ENCODE results near the gene SFR1. TPM values are rescaled to one million over a fixed set of nuclear protein-coding genes. Genes with fewer than 3 reads are reported as not detected.

The SFR1 gene
- polyA plus RNA-seq, 1 donor (not counting 4 experiments of a cell fraction or from before 2014, with no cell fraction given): 10.4 TPM

DNA sequence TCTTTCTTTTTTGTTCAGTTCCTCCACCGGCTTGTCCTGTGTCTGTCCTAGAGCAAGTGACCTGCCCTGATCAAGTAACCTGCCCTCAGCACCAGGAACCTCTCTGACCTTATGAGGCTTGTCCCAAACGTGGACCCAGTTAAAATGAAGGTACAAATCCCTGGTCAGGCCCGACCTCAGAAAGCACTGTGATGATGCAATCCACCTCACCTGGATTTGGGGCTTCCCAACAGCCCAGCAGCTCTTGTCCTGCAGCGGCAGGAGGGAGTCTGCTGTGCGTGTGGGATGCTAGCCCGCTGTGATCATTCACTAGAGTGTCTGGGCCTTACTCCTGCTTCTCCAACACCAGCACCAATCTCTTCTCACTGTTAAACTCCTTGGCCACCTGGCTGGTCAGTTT, 47.5 kb upstream of the SFR1 start:
- H3K9ac ChIP-seq (ENCODE audit: control insufficient read depth, extremely low read depth, insufficient read depth, low read length): no peak overlapping the region
- H3K4me2 ChIP-seq (ENCODE audit: control insufficient read depth, extremely low read depth, insufficient read depth, low read depth, low read length): no peak overlapping the region
- peaks cover 74 to 96% of the 10 kb centered on the region in 2 experiments for H3K36me3 ChIP-seq (ENCODE audit: control insufficient read depth in 2 of 2, extremely low read depth in 1 of 2, insufficient read depth in 2 of 2, low read length in 2 of 2)
- peaks cover 80% of the 10 kb centered on the region for H3K79me2 ChIP-seq (ENCODE audit: control insufficient read depth, insufficient read depth, low read length)
- H3K4me3 ChIP-seq (ENCODE audit: control insufficient read depth in 2 of 3, extremely low read depth in 1 of 3, insufficient read depth in 2 of 3, low read depth in 1 of 3, low read length in 3 of 3): no peak overlapping the region
- no peak overlapping the region for H3K27ac ChIP-seq (ENCODE audit: control insufficient read depth, insufficient read depth, low read length)
- H3K4me1 ChIP-seq (ENCODE audit: control insufficient read depth, extremely low read depth, insufficient read depth, low read length): peaks cover 5% of the 10 kb centered on the region
- dilution Hi-C loops (cut with MboI; ENCODE audit: extremely low pct_ligation_motif_present, low sequenced_read_pairs): no loop called here
- DNase-seq (ENCODE audit: low read depth, low spot score) (no peak), FAIRE-seq (no peak)
- no peaks in the 10 kb centered on the region for H3K27me3 ChIP-seq (ENCODE audit: control insufficient read depth, extremely low read depth, insufficient read depth, low read length)
- H2AFZ ChIP-seq (ENCODE audit: control insufficient read depth, low read length): no peak overlapping the region
- H4K20me1 ChIP-seq (ENCODE audit: control insufficient read depth, extremely low read depth, insufficient read depth, low read length): peaks cover 8% of the 10 kb centered on the region
- TF ChIP-seq, protein P1, sequence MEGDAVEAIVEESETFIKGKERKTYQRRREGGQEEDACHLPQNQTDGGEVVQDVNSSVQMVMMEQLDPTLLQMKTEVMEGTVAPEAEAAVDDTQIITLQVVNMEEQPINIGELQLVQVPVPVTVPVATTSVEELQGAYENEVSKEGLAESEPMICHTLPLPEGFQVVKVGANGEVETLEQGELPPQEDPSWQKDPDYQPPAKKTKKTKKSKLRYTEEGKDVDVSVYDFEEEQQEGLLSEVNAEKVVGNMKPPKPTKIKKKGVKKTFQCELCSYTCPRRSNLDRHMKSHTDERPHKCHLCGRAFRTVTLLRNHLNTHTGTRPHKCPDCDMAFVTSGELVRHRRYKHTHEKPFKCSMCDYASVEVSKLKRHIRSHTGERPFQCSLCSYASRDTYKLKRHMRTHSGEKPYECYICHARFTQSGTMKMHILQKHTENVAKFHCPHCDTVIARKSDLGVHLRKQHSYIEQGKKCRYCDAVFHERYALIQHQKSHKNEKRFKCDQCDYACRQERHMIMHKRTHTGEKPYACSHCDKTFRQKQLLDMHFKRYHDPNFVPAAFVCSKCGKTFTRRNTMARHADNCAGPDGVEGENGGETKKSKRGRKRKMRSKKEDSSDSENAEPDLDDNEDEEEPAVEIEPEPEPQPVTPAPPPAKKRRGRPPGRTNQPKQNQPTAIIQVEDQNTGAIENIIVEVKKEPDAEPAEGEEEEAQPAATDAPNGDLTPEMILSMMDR (optimal IDR thresholded peaks at IDR 0.05 in 1 of 3, IDR thresholded peaks at IDR 0.05 in 1 of 3, conservative IDR thresholded peaks at IDR 0.05 in 1 of 3; ENCODE audit: extremely low read depth in 1 of 3, insufficient read depth in 2 of 3, low read length in 3 of 3): no peak
- no peak for TF ChIP-seq EZH2 (IDR thresholded peaks at IDR 0.05; ENCODE audit: low read length)
- no peaks in the 10 kb centered on the region for H3K9me1 ChIP-seq (ENCODE audit: control insufficient read depth, extremely low read depth, insufficient read depth, low read length)
- H3K9me3 ChIP-seq (ENCODE audit: control insufficient read depth, low read depth, low read length): no peaks in the 10 kb centered on the region

DNA sequence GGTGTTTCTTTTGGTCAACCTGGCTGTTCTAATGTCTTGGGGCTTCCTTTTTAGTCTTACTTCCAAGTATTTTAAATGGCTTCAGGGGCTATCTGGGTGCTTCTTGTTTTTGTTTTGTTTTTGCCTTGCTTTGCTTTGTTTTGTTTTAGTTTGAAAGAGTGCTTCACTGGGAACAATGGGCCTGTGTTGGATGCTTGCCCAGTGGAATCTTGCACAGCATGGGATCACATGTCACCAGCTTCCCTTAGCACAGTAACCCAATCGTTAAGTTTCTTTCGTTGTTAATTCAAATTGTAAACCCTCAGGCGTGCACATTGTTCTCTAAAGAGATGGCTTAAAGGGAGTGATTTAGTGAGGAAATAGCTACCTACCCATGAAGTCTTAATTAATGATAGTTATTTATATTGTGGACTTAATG, 45.2 kb upstream of the SFR1 start:
- no peak for DNase-seq (ENCODE audit: low read depth, low spot score)
- H2AFZ ChIP-seq (ENCODE audit: control insufficient read depth, low read length): no peak overlapping the region
- no peaks in the 10 kb centered on the region for H3K9me1 ChIP-seq (ENCODE audit: control insufficient read depth, extremely low read depth, insufficient read depth, low read length)
- H3K36me3 ChIP-seq (ENCODE audit: control insufficient read depth in 2 of 2, extremely low read depth in 1 of 2, insufficient read depth in 2 of 2, low read length in 2 of 2): peaks cover 54 to 87% of the 10 kb centered on the region in 2 experiments
- no peak overlapping the region for H3K9ac ChIP-seq (ENCODE audit: control insufficient read depth, extremely low read depth, insufficient read depth, low read length)
- peaks cover 77% of the 10 kb centered on the region for H3K79me2 ChIP-seq (ENCODE audit: control insufficient read depth, insufficient read depth, low read length)
- H3K27ac ChIP-seq (ENCODE audit: control insufficient read depth, insufficient read depth, low read length): no peak overlapping the region
- dilution Hi-C loops (cut with MboI; ENCODE audit: extremely low pct_ligation_motif_present, low sequenced_read_pairs): no loop called here
- H3K9me3 ChIP-seq (ENCODE audit: control insufficient read depth, low read depth, low read length): no peaks in the 10 kb centered on the region
- TF ChIP-seq EZH2 (IDR thresholded peaks at IDR 0.05; ENCODE audit: low read length): no peak
- TF ChIP-seq, protein P1 (optimal IDR thresholded peaks at IDR 0.05 in 1 of 3, IDR thresholded peaks at IDR 0.05 in 1 of 3, conservative IDR thresholded peaks at IDR 0.05 in 1 of 3; ENCODE audit: extremely low read depth in 1 of 3, insufficient read depth in 2 of 3, low read length in 3 of 3): no peak
- H3K4me2 ChIP-seq (ENCODE audit: control insufficient read depth, extremely low read depth, insufficient read depth, low read depth, low read length): no peak overlapping the region
- no peak overlapping the region for H3K4me3 ChIP-seq (ENCODE audit: control insufficient read depth in 2 of 3, extremely low read depth in 1 of 3, insufficient read depth in 2 of 3, low read depth in 1 of 3, low read length in 3 of 3)
- H4K20me1 ChIP-seq (ENCODE audit: control insufficient read depth, extremely low read depth, insufficient read depth, low read length): peaks cover 12% of the 10 kb centered on the region
- H3K4me1 ChIP-seq (ENCODE audit: control insufficient read depth, extremely low read depth, insufficient read depth, low read length): peaks cover 14% of the 10 kb centered on the region
- peak; percentile 53 for FAIRE-seq
- H3K27me3 ChIP-seq (ENCODE audit: control insufficient read depth, extremely low read depth, insufficient read depth, low read length): no peaks in the 10 kb centered on the region
